Neural crest cell (in vitro differentiated cells): ENCODE results near the gene OSBPL3. TPM values are rescaled to one million over a fixed set of nuclear protein-coding genes. Genes with fewer than 3 reads are reported as not detected.

Experiments used
- DNase-seq: peaks from one replicate; pipeline ENCODE4 v3.0.0; 2021; ENCODE audit warnings: low read depth, mixed read lengths, low spot score
- H3K27ac Mint-ChIP-seq: one replicate; pipeline ENCODE4 v1.8.0; 2021; ENCODE audit warnings: mild to moderate bottlenecking, mixed read lengths; ENCODE audit not compliant: unreplicated experiment
- H3K27me3 Mint-ChIP-seq: 2 replicates; pipeline ENCODE4 v1.8.0; 2021; ENCODE audit warnings: low read depth, mild to moderate bottlenecking, mixed read lengths
- H3K36me3 Mint-ChIP-seq: 2 replicates; pipeline ENCODE4 v1.8.0; 2021; ENCODE audit warnings: low read depth, mild to moderate bottlenecking, mixed read lengths
- H3K4me1 Mint-ChIP-seq: 2 replicates; pipeline ENCODE4 v1.8.0; 2021; ENCODE audit warnings: mixed read lengths
- H3K4me3 Mint-ChIP-seq: one replicate; pipeline ENCODE4 v1.8.0; 2021; ENCODE audit warnings: mild to moderate bottlenecking, mixed read lengths
- H3K9me3 Mint-ChIP-seq: 2 replicates; pipeline ENCODE4 v1.8.0; 2021; ENCODE audit warnings: mixed read lengths
- CTCF ChIP-seq: fragments of 200-600 bp; sonication (generic); conservative IDR thresholded peaks from 2 replicates; pipeline ENCODE4 v1.5.0; 2021; ENCODE audit warnings: antibody characterized with exemption, mild to moderate bottlenecking
- total RNA-seq: library from RNA; stranded (reverse); gene quantifications from 2 replicates; pipeline ENCODE4 v1.2.1, GENCODE V29; 2021

The OSBPL3 gene
- total RNA-seq, 1 donor from 2014 or later: 11.8 TPM

GRCh38 chr7:24894429-24895221, 85.4 kb downstream of the OSBPL3 start:
- Mint-ChIP-seq H3K36me3 (no peaks in the 10 kb centered on the region), H3K27me3 (no peaks in the 10 kb centered on the region), H3K4me3 (no peak overlapping the region), H3K9me3 (no peaks in the 10 kb centered on the region), H3K27ac (peak overlapping the region; percentile 11), H3K4me1 (no peaks in the 10 kb centered on the region)
- no peak for DNase-seq
- TF ChIP-seq CTCF: peak; percentile 28

GRCh38 chr7:24891311-24891735, 88.7 kb downstream of the OSBPL3 start:
- Mint-ChIP-seq H3K27me3 (no peaks in the 10 kb centered on the region), H3K4me1 (no peaks in the 10 kb centered on the region), H3K36me3 (no peaks in the 10 kb centered on the region), H3K27ac (no peak overlapping the region), H3K9me3 (no peaks in the 10 kb centered on the region), H3K4me3 (no peak overlapping the region)
- no peak for TF ChIP-seq CTCF
- DNase-seq: no peak

- Mint-ChIP-seq H3K9me3 (no peaks in the 10 kb centered on the region), H3K36me3 (no peaks in the 10 kb centered on the region), H3K27ac (no peak overlapping the region), H3K27me3 (no peaks in the 10 kb centered on the region), H3K4me3 (no peak overlapping the region), H3K4me1 (peaks cover 6% of the 10 kb centered on the region)
- no peak for TF ChIP-seq CTCF
- no peak for DNase-seq
Observed at GRCh38 chr7:24889611-24890010, 90.4 kb downstream of the OSBPL3 start.

- H3K27me3 Mint-ChIP-seq: no peaks in the 10 kb centered on the region
- no peak for DNase-seq
Observed at GRCh38 chr7:24888653-24889052, 91.3 kb downstream of the OSBPL3 start.

GRCh38 chr7:24885716-24886115, 94.3 kb downstream of the OSBPL3 start:
- no peak overlapping the region for H3K27ac Mint-ChIP-seq
- no peak overlapping the region for H3K4me3 Mint-ChIP-seq
- no peaks in the 10 kb centered on the region for H3K27me3 Mint-ChIP-seq
- no peak for DNase-seq
- H3K9me3 Mint-ChIP-seq: no peaks in the 10 kb centered on the region
- no peaks in the 10 kb centered on the region for H3K36me3 Mint-ChIP-seq
- no peak for TF ChIP-seq CTCF
- H3K4me1 Mint-ChIP-seq: peaks cover 26% of the 10 kb centered on the region

More at GRCh38 chr7:24888653-24889052, 91.3 kb downstream of the OSBPL3 start:
- peaks cover 15% of the 10 kb centered on the region for H3K4me1 Mint-ChIP-seq
- H3K27ac Mint-ChIP-seq: no peak overlapping the region
- no peak overlapping the region for H3K4me3 Mint-ChIP-seq
- H3K36me3 Mint-ChIP-seq: no peaks in the 10 kb centered on the region
- TF ChIP-seq CTCF: no peak
- no peaks in the 10 kb centered on the region for H3K9me3 Mint-ChIP-seq
